GM12892 (cell line): ENCODE results near the gene GAB2.

Source experiments
- DNase-seq: peaks from one replicate; pipeline ENCODE4 v3.0.0; 2011; ENCODE audit not compliant: insufficient read length
- FAIRE-seq: peaks from 2 replicates; lab custom pipeline; 2011; peaks lifted over from hg19 to GRCh38; lab: Jason Lieb, UNC
- POLR2A ChIP-seq: IDR thresholded peaks from 2 replicates; pipeline ENCODE4 v1.6.1; 2011; ENCODE audit warnings: low read depth, low read length, control low read depth
- POLR2AphosphoS5 ChIP-seq: IDR thresholded peaks from 2 replicates; pipeline ENCODE4 v1.6.1; 2011; ENCODE audit warnings: low read depth, low read length, control low read depth
- TAF1 ChIP-seq: IDR thresholded peaks from 2 replicates; pipeline ENCODE4 v1.6.1; 2011; ENCODE audit warnings: low read depth, mild to moderate bottlenecking, control low read depth, low read length, borderline replicate concordance

Gene GAB2

GRCh38 chr11:78354408-78355308, 63.0 kb downstream of the GAB2 start:
- no peak for DNase-seq
- TF ChIP-seq POLR2AphosphoS5 = no peak
- TF ChIP-seq POLR2A = no peak
- no peak for FAIRE-seq

DNA sequence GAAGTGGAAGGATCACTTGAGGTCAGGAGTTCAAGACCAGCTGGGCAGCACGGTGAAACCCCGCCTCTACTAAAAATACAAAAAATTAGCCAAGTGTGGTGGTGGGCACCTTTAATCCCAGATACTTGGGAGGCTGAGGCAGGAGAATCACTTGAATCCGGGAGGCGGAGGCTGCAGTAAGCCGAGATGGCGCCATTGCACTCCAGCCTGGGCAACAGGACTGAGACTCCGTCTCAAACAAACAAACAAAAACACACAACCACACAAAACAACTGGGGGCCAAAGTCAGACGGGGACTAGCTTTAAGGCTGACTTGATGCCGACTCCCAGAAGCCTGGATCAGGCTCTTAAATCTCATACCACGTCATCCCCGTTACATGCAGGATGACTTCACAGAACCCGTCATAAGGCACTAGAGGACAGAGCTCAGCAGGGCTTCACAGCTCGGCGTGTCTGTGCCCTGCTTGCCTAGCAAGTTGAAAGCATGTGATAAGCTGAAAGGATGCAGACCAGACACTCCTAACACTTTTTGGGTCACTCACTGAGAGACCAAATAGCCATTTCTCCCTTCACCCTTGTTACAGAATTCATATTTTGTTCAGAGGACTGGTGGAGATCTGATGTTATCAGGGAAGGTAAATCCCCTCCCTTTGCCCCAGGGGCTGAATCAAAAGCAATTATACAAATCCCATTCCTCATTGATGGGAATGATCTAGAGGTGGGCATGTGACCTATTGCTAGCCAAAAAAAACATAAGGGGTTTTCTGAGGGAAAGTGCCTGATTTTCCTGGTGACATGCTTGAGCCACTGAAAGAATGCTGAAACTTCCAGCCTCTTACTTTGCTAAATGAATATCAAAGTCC, 65.4 kb downstream of the GAB2 start:
- no peak for FAIRE-seq
- no peak for TF ChIP-seq POLR2A
- TF ChIP-seq TAF1 = no peak
- TF ChIP-seq POLR2AphosphoS5 = no peak
- DNase-seq = no peak

DNA sequence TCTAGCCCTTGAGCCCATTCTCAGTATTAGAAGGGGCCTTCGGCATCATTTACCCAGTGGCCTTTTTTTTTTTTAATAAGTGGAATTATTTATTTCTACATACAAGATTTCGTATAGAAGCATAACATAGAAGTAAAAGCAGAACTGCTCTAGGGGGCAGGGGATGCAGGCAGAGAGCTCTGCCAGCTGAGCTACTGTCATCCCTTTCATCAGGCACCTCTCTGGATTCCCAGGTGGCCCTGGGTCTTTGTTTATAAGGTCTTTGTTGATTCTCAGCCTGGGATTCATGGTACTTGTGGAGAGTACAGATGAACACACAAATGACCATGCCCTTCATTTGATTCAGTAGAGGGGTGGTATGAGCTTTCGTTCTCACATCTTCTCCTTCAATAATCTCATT, 66.4 kb downstream of the GAB2 start:
- TF ChIP-seq POLR2A = no peak
- no peak for TF ChIP-seq POLR2AphosphoS5
- TF ChIP-seq TAF1 = no peak
- no peak for FAIRE-seq
- no peak for DNase-seq

DNA sequence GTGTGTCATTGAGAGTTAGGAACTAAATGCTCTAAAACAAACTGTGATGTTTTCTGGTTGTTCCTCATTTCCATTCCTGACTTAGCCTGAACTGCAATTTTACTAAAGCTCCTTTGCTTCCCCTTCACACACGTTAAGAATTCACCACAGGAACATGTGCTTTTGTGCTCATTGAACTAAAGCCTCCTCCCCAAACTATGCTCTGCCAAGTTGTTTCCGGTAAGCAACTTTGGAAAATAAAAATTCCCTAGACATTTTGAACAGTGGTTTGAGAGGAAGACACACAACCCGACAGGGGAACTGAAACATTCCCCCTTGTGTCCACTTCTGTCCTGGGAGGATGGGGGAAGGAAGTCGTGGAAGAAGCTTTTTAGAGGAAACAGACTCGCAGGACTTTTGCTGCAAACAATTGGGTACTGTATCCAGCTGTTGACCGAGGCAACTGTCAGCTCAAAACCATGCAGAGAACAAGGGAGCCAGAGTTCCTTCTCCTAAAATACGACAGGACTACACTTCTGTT, 66.9 kb downstream of the GAB2 start:
- no peak for FAIRE-seq
- no peak for DNase-seq
- TF ChIP-seq TAF1 = no peak
- no peak for TF ChIP-seq POLR2A
- TF ChIP-seq POLR2AphosphoS5 = no peak

DNA sequence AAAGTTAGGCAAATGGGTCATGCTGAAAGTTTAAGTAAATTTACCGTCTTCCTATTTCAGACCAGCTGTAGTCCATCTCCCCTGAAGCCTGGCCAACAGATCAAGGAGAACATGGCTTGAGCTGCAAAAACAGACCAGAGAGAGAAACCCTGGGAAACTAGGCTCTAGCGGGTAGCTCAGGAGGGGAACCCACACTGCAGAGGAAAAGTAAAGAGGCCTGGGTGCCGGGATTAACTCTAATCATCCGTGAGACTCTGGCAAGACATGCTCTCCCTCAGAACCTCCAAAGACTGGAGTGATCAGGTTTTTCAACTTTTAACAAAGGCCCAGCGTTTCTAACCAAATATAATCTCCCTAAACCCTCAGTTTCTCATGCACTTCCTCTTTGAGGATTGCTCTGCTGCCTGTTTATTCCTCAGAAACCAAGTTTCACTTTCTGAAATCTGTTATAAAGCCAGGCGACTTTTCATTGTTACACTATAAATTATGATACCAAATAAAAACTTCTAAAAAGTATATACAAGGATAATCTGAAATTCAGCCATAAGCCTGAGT, 67.5 kb downstream of the GAB2 start:
- TF ChIP-seq POLR2AphosphoS5 = no peak
- TF ChIP-seq POLR2A = no peak
- no peak for TF ChIP-seq TAF1
- DNase-seq (no peak), FAIRE-seq (peak; percentile 85)

DNA sequence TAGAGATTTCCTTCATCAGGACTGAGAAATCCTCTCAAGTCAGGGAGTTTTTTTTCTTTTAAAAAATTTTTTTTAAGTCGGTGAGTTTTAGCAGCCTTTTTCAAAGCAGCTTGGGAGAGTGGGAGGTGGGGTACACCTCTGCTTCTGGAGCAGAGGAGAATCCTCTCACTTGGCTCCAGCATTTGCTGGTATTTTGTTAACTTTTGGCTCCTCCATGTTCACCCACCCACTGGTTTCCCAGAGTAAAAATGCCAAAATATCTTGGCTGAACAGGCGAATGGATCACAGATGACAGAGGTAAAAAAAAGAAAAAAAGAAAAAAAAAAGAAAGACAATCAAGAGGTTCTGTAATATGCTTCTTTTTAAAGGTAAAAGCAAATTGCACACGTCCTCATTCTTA, 68.0 kb downstream of the GAB2 start:
- FAIRE-seq (no peak), DNase-seq (no peak)
- TF ChIP-seq POLR2A = no peak
- TF ChIP-seq POLR2AphosphoS5 = no peak
- no peak for TF ChIP-seq TAF1

- DNase-seq (no peak), FAIRE-seq (peak; percentile 84)
- TF ChIP-seq TAF1 (no peak), POLR2AphosphoS5 (no peak), POLR2A (no peak)
These were observed 68.5 kb downstream of the GAB2 start for GRCh38 chr11:78349114-78349513.

DNA sequence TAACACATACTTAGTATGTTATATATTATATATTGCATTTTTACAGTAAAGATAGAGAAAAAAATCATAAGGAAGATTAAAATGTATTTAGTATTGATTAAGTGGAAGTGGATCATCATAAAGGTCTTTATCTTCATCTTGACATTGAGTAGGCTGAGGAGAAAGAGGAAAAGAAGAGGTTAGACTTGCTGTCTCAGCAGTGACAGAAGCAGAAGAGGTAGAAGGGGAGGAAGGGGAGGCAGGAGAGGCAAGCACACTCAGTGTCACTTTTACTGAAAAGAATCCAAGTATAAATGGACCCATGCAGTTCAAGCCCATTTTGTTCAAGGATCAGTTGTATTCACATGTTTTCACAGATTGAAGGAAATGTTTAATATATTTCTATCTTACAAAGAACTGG, 69.7 kb downstream of the GAB2 start:
- FAIRE-seq = no peak

DNA sequence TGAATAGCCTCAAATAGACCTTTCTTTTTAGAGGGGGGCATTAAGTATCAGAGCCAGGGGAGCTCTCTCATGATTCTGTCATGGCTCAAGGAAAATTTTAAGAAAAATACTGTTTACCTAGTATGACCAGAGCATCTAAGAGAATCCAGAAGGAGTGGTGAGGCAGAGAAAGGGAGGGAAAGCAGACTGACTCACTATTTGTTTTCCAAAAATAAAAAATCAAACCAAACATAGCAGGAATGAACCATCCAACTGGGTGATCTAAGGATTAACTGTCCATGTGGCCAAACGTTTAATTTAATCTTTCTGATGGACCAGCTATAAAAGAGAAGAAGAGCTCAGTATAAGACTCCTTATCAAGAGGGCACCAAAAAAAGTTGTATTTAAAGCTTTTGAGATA, 70.8 kb downstream of the GAB2 start:
- DNase-seq (no peak), FAIRE-seq (no peak)
- TF ChIP-seq POLR2AphosphoS5 (no peak), POLR2A (no peak), TAF1 (no peak)

More for the DNA sequence above, 69.7 kb downstream of the GAB2 start:
- no peak for DNase-seq
- TF ChIP-seq TAF1 = no peak
- no peak for TF ChIP-seq POLR2A
- no peak for TF ChIP-seq POLR2AphosphoS5

- FAIRE-seq (no peak), DNase-seq (no peak)
- no peak for TF ChIP-seq POLR2A
- no peak for TF ChIP-seq TAF1
- no peak for TF ChIP-seq POLR2AphosphoS5
These were observed 72.2 kb downstream of the GAB2 start for GRCh38 chr11:78345450-78345849.

DNA sequence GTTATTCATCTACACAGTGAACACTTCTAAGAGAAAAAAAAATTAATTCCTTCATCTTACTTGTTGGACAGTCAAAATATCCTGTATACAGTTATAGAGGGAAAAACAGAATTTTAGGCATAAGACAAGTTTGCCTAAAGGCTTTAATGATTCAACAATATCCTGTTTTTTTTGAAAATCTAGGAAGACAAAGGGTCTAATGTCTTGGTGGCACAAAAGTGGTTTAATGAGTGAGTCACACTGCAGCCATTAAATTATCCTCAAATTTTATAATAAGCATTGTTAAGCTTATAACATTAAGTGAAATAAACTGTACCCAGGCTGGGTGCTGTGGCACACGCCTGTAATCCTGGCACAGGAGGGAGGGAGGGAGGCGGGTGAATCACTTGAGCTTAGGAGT, 72.9 kb downstream of the GAB2 start:
- TF ChIP-seq POLR2A = no peak
- FAIRE-seq (no peak), DNase-seq (no peak)

DNA sequence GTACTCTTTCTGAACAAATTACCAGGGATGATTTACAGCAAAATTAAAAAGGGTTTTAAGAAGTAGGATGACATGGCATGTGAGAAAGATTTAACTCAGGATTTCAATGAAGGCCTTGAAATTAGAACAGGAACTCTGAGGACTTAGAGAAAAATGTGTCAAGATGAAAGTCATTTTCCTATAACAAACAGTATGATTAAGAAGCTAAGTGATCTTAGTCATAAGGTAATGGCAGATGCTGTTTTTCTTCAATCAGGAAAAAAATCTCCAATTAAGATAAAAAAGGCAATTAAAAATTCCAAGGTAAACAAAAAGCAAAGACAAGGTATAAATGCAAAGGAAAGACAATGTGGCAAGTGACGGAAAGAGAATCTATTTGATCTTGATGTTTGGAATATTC, 73.5 kb downstream of the GAB2 start:
- DNase-seq = no peak
- TF ChIP-seq TAF1 (no peak), POLR2A (no peak), POLR2AphosphoS5 (no peak)
- no peak for FAIRE-seq
